GM10266 (cell line): ENCODE data around the gene XIRP2.
"Not testable (repeated sequence)": the region's sequence is repeated elsewhere in the genome, so short reads cannot be mapped to it uniquely, and the experiment has no call there.

Source experiments
- DNase-seq: peaks from one replicate; pipeline ENCODE4 v3.0.0; 2012; ENCODE audit errors: extremely low spot score
- TF ChIP-seq, protein P1 (sequence below): IDR thresholded peaks from 2 replicates; pipeline ENCODE4 v1.5.1; 2012; ENCODE audit warnings: mild to moderate bottlenecking, low read depth; ENCODE audit not compliant: control insufficient read depth, insufficient read depth; ENCODE audit errors: missing control alignments

XIRP2 gene

DNA sequence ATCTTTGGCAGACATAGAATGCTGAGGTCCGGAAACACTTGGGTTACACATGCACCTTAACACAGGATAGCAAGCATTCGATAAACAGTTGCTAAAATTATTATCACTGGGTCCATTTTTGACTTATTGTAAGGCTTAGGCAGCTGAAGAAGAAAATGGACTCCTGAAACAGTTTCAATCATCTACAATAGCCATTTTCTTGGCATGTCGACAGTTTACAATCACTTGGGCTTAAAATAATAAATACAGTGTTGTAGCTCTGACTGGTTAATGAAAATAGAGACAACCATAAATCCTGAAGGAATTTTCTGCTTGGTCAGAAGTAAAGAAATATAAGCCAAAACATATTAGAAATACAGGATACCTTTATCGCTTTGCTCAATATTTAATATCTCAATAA is 169.2 kb downstream of the XIRP2 start:
- TF ChIP-seq, protein P1, sequence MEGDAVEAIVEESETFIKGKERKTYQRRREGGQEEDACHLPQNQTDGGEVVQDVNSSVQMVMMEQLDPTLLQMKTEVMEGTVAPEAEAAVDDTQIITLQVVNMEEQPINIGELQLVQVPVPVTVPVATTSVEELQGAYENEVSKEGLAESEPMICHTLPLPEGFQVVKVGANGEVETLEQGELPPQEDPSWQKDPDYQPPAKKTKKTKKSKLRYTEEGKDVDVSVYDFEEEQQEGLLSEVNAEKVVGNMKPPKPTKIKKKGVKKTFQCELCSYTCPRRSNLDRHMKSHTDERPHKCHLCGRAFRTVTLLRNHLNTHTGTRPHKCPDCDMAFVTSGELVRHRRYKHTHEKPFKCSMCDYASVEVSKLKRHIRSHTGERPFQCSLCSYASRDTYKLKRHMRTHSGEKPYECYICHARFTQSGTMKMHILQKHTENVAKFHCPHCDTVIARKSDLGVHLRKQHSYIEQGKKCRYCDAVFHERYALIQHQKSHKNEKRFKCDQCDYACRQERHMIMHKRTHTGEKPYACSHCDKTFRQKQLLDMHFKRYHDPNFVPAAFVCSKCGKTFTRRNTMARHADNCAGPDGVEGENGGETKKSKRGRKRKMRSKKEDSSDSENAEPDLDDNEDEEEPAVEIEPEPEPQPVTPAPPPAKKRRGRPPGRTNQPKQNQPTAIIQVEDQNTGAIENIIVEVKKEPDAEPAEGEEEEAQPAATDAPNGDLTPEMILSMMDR, result no peak
- DNase-seq, result no peak

DNA sequence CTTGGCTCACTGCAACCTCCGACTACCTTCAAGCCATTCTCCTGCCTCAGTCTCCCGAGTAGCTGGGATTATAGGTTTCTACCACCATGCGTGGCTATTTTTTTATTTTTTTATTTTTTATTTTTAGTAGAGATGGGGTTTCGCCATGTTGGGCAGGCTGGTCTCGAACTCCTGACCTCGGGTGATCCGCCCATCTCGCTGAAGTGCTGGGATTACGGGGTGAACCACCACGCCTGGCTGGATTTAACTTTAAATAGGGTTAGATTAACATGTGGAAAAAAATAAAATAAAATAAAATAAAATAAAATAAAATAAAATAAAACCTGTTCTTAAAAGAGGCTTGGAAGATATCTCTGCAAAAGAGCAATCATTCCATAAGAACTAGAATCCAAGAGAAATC is 170.9 kb downstream of the XIRP2 start:
- DNase-seq, result no peak
- TF ChIP-seq, protein P1, result no peak

DNA sequence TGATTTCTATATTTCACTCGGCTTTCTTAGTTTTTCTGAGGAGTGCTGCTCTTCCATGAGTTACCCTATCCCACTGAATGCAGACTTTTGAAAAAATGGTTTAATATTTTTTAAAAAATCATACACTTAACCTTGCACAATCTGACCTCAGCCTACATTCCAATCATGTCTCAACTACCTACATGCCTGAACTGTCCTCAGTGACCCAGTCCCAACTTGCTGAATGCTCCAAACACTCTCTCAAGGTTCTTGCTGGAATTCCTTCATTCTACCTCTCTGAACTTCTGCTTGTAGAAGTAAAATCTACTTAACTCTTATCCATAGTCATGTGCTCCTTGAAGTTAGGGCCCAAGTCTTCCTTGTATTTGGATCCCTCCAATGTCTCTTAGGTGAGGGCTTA is 181.6 kb downstream of the XIRP2 start:
- TF ChIP-seq, protein P1, result no peak
- no peak for DNase-seq

DNA sequence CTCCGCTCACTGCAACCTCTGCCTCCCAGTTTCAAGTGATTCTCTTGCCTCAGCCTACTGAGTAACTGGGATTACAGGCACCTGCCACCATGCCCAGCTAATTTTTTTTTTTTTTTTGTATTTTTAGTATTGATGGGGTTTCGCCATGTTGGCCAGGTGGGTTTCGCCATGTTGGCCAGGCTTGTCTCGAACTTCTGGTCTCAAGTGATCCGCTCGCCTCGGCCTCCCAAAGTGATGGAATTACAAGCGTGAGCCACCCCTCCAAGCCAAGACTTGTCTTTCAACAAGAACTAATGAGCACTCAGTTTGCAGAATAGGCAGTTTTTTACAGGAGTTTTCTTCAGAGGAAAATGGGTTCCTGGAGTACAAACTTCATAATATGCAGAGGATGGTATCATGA is 187.4 kb downstream of the XIRP2 start:
- DNase-seq, result not testable (repeated sequence)

DNA sequence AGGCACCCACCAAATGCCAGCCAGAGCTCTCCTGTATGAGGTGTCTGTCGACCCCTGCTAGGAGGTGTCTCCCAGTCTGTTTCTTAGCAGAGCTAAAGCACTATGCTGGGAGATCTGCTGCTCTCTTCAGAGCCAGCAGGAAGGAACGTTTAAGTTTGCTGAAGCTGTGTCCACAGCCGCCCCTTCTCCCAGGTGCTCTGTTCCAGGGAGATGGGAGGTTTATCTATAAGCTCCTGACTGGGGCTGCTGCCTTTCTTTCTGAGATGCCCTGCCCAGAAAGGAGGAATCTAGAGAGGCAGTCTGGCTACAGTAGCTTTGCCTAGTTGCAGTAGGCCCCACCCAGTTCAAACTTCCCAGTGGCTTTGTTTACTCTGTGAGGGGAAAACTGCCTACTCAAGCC is 210.7 kb downstream of the XIRP2 start:
- DNase-seq, result not testable (repeated sequence)

DNA sequence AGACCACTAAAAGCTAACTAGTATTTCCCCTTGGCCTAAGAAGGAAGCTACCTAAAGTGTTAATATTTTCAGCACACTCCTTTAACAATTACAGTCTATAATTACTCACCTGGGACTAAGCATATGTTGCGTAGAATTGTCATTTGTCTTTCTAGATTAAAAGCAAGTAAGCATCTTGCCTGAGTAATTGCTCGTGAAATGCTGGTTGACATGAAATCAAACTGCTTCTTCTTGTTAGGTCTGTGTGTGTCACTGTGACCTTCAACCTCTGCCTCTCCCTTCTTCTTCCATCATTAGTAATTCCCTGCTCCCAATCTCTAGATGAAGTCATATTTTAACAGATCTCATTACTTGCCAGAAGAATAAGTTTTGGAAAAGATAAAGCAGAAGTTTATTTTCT is 212.2 kb downstream of the XIRP2 start:
- TF ChIP-seq, protein P1, result no peak
- DNase-seq, result no peak

DNA sequence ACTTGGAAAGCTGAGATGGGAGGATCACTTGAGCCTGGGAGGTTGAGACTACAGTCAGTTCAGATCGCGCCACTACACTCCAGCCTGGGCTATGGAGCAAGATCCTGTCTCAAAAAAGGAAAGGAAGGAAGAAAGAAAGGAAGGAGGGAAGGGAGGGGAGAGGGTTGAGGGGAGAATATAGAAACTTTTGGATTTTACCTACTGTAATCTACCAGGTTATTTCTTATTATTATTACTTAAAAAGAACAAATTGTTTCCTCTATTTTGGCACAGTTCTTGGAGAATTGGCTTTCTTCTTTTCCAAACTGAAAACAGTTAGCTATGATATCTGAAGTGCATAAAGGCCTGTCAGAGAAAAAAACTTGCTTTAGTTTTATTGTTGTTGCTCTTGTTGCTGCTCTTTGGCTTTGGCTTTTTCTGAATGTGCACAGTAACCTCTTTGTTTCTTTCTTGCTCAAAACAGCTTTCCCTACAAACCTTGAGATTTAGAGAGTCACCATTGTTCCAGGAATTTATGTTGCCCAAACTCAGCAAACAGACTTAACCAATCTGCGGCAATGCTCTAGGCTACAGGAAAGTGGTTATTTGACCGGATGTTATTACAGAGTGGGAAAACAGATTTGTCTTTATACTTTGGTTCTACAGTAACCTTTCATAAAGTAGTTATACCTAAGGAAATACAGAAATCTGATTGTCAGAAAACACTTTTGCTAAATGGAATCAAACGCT is 214.9 kb downstream of the XIRP2 start:
- TF ChIP-seq, protein P1, result no peak
- DNase-seq, result no peak

DNA sequence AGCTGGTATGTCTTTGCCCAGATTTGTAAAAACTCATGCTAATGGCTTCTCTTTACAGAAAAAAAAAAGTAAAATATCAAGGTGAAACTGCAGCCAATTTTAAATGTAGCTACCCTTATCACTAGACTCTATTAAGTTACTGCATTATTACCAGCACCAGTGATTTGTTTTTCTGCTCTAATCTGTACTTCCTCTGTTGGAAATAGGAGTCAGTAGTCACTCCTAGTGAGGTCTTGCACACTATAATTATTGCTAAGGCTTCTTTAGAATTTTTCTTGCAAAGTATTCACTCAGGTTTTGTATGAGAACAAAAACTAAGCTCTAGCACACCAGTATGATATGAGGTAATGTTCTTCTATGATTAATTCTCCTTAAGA is 215.5 kb downstream of the XIRP2 start:
- TF ChIP-seq, protein P1, result no peak
- no peak for DNase-seq
